Stimulated activated effector memory CD8-positive, alpha-beta T cell treated with anti-CD3 and anti-CD28 coated beads, Interleukin-12 subunit alpha, Interleukin-12 subunit beta, amount 100 ng/mL, for 72 hours (primary cell): ENCODE results near the gene RREB1.
"Not testable (repeated sequence)": the region's sequence is repeated elsewhere in the genome, so short reads cannot be mapped to it uniquely, and the experiment has no call there.

Experiments used
- ATAC-seq: fragments of 150-1000 bp; cut with Tn5 transposase; 2 replicates; pipeline ENCODE4 v1.10.0; 2021
- DNase-seq, 2 donors: peaks; one replicate each; pipeline ENCODE4 v3.0.0; 2021 to 2022; ENCODE audit warnings: low spot score in 2 of 2
- H3K27ac Mint-ChIP-seq: one replicate; pipeline ENCODE4 v1.8.0; 2022; ENCODE audit warnings: mild to moderate bottlenecking, mixed read lengths
- H3K36me3 Mint-ChIP-seq: one replicate; pipeline ENCODE4 v1.8.0; 2022; ENCODE audit warnings: mild to moderate bottlenecking, mixed read lengths
- H3K4me1 Mint-ChIP-seq: one replicate; pipeline ENCODE4 v1.8.0; 2022; ENCODE audit warnings: mixed read lengths
- H3K4me3 Mint-ChIP-seq: one replicate; pipeline ENCODE4 v1.8.0; 2022; ENCODE audit warnings: mild to moderate bottlenecking, mixed read lengths
- H3K9me3 Mint-ChIP-seq: one replicate; pipeline ENCODE4 v1.8.0; 2022; ENCODE audit warnings: mixed read lengths

RREB1 gene

GRCh38 chr6:7263519-7263805, 155.7 kb downstream of the RREB1 start:
- not testable (repeated sequence) for ATAC-seq, H3K4me3 Mint-ChIP-seq, H3K9me3 Mint-ChIP-seq, H3K27ac Mint-ChIP-seq, DNase-seq, H3K36me3 Mint-ChIP-seq
- H3K4me1 Mint-ChIP-seq, result peaks cover 20% of the 10 kb centered on the region

DNA sequence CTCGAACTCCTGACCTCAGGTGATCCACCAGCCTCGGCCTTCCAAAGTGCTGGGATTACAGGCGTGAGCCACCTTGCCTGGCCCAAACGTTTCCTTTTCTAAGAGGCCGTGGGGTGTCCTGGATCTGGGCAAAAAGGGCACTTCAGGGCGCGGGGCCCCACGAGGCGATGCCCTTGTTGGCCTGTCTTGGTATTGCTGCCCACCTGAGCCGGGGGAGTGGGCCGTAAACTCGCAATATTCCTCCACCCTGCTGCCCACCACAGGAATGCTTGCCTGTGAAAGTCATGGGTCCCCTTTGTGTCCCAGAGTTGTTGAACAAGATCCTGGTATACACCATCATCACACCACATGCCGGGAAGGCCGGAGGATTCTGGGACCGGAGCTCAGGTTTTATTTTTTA, 156.3 kb downstream of the RREB1 start:
- DNase-seq (no peak), ATAC-seq (no peak)
- no peak overlapping the region for H3K4me3 Mint-ChIP-seq
- H3K27ac Mint-ChIP-seq, result no peak overlapping the region
- H3K9me3 Mint-ChIP-seq, result no peaks in the 10 kb centered on the region
- peaks cover 20% of the 10 kb centered on the region for H3K4me1 Mint-ChIP-seq
- no peaks in the 10 kb centered on the region for H3K36me3 Mint-ChIP-seq

- ATAC-seq, result no peak
- Mint-ChIP-seq H3K9me3 (no peaks in the 10 kb centered on the region), H3K27ac (no peak overlapping the region), H3K4me1 (peaks cover 20% of the 10 kb centered on the region), H3K36me3 (no peaks in the 10 kb centered on the region), H3K4me3 (no peak overlapping the region)
- no peak for DNase-seq
Measured at GRCh38 chr6:7264686-7265384, 157.1 kb downstream of the RREB1 start.

GRCh38 chr6:7265385-7265726, 157.6 kb downstream of the RREB1 start:
- not testable (repeated sequence) for DNase-seq, H3K4me3 Mint-ChIP-seq, H3K27ac Mint-ChIP-seq, ATAC-seq, H3K36me3 Mint-ChIP-seq, H3K9me3 Mint-ChIP-seq
- peaks cover 19% of the 10 kb centered on the region for H3K4me1 Mint-ChIP-seq

- no peaks in the 10 kb centered on the region for H3K9me3 Mint-ChIP-seq
- no peaks in the 10 kb centered on the region for H3K36me3 Mint-ChIP-seq
- H3K4me3 Mint-ChIP-seq, result no peak overlapping the region
- DNase-seq, result no peak
- no peak for ATAC-seq
- no peak overlapping the region for H3K27ac Mint-ChIP-seq
- peaks cover 13% of the 10 kb centered on the region for H3K4me1 Mint-ChIP-seq
Measured at GRCh38 chr6:7267071-7267465, 159.3 kb downstream of the RREB1 start.

DNA sequence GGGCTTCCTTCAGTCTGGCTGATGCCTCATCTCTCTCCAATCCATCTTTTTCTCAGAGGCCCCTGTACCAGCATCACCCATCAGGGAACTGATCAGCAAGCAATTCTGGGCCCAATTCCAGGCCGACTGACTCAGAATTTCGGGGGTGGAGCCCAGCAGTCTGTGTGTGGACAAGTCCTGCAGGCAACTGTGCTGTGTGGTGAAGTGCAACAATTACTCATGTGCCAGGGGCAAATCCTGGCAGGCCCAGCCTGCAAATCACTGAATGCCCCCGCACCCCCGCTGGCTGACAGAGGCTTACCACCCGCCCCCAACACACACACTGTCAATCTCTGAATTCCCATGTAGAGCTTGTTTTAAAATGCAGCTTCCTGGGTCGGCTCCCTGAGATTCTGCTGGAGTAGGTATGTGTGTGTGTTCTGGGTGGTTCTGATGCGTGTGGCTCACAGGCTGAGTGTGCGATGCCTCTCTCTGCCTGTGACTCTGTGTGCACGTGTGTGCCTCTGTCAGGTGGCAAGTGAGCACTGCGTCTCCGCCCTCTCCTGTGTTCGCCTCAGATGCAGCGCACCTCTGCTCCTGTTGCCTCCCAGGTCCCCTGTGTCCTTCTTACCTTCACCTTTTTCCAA, 159.8 kb downstream of the RREB1 start:
- H3K4me3 Mint-ChIP-seq, result no peak overlapping the region
- no peak overlapping the region for H3K27ac Mint-ChIP-seq
- no peak for DNase-seq
- ATAC-seq, result no peak
- H3K4me1 Mint-ChIP-seq, result peaks cover 8% of the 10 kb centered on the region
- no peaks in the 10 kb centered on the region for H3K36me3 Mint-ChIP-seq
- H3K9me3 Mint-ChIP-seq, result no peaks in the 10 kb centered on the region

DNA sequence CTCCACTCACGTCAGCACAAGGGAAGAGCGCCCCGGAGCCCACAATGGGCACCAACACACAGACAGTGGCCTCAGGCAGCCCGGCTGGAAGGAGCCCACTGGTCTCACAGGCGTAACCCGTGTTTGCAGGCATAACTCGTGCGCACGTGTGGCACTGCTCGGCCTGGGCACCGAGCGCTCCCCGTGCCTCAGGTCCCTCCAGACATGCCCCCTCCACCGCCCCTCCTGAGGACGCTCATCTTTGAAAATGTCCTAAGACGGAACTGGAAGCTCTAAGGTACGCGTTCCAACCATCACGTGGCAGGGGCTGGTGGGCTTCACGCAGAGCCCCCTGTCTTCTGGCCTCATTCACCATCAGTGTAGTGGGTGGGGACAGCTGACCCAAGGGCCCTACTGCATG, 160.6 kb downstream of the RREB1 start:
- no peak overlapping the region for H3K27ac Mint-ChIP-seq

DNA sequence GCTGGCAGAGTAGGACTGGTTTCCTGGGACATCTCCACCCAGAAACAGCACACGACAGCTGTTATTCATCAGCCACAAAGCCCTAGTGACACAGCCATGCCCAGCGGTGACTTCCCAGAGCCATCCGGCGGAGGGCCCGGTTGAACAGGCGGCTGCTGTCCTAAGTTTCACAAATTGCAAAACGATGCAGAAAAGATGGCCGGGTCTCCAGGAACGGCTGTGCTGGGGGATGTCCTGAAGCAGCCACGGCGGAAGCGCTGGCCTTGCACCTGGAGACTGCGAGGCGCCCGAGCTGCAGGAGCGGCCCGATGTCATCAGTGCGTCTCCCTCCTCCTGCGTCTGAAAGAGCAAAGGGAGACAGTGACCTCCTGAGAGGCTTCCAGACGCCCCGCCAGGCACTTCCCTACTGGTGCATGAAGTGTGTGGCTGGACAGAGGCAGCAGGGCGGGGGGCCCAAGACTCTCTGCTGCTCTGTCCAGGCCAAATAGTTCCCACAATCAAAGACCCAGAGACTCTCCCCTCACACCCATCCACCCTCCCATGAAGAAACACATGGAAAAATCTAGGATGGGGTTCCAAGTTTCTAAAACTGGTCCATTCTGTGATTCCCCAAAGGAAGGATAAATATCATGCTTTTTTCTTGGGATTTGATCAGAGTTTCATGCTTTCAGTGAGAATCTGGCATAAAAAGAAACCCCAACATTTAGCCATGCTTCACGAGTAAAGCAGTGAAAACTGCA, 161.2 kb downstream of the RREB1 start:
- H3K4me1 Mint-ChIP-seq, result peaks cover 8% of the 10 kb centered on the region
- H3K4me3 Mint-ChIP-seq, result no peak overlapping the region
- no peaks in the 10 kb centered on the region for H3K36me3 Mint-ChIP-seq
- no peaks in the 10 kb centered on the region for H3K9me3 Mint-ChIP-seq
- no peak for DNase-seq
- no peak overlapping the region for H3K27ac Mint-ChIP-seq
- ATAC-seq, result no peak

More for the DNA sequence above, 160.6 kb downstream of the RREB1 start:
- DNase-seq (no peak), ATAC-seq (no peak)
- Mint-ChIP-seq H3K36me3 (no peaks in the 10 kb centered on the region), H3K4me1 (peaks cover 8% of the 10 kb centered on the region), H3K4me3 (no peak overlapping the region), H3K9me3 (no peaks in the 10 kb centered on the region)

DNA sequence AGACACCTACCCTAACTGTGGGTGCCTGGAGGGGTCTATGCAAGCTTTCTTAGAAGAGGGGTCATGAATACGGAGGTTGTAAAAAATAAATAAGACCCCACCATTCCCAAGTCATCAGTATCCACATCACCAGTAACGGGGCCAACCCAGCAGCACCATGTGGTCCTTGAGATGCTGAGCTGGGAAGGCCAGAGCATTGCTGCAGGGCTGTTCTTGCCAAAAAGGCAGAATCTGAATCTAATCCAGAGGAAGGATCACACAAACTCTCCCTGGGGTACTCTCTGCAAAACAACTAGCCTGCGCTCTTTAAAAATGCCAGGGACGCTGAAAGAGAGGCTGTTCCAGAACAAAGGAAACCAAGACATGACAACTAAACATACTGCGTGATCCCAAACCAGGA, 162.1 kb downstream of the RREB1 start:
- peaks cover 8% of the 10 kb centered on the region for H3K4me1 Mint-ChIP-seq
- DNase-seq, result no peak
- H3K4me3 Mint-ChIP-seq, result no peak overlapping the region
- no peak overlapping the region for H3K27ac Mint-ChIP-seq
- H3K9me3 Mint-ChIP-seq, result no peaks in the 10 kb centered on the region
- H3K36me3 Mint-ChIP-seq, result no peaks in the 10 kb centered on the region
- ATAC-seq, result no peak

GRCh38 chr6:7270320-7271204, 162.8 kb downstream of the RREB1 start:
- Mint-ChIP-seq H3K36me3 (peaks cover 2% of the 10 kb centered on the region), H3K27ac (no peak overlapping the region)

DNA sequence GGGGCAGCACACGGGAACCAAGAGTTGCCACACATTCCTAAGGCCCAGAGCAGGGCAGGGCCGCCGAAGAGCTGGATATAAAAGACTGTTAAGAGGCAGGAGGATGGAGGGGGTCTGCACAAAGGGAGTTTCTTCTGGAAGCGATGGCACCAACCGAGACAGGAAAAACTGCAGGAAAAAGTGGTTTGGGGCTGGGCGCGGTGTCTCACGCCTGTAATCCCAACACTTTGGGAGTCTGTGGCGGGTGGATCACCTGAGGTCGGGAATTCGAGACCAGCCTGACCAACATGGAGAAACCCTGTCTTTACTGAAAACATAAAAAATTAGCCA, 163.4 kb downstream of the RREB1 start:
- DNase-seq, result no peak
- Mint-ChIP-seq H3K36me3 (peaks cover 9% of the 10 kb centered on the region), H3K27ac (no peak overlapping the region), H3K4me1 (peaks cover 15% of the 10 kb centered on the region), H3K4me3 (no peak overlapping the region), H3K9me3 (no peaks in the 10 kb centered on the region)
- no peak for ATAC-seq

More at GRCh38 chr6:7270320-7271204, 162.8 kb downstream of the RREB1 start:
- Mint-ChIP-seq H3K4me1 (peaks cover 9% of the 10 kb centered on the region), H3K4me3 (no peak overlapping the region), H3K9me3 (no peaks in the 10 kb centered on the region)
- ATAC-seq (no peak), DNase-seq (no peak)

DNA sequence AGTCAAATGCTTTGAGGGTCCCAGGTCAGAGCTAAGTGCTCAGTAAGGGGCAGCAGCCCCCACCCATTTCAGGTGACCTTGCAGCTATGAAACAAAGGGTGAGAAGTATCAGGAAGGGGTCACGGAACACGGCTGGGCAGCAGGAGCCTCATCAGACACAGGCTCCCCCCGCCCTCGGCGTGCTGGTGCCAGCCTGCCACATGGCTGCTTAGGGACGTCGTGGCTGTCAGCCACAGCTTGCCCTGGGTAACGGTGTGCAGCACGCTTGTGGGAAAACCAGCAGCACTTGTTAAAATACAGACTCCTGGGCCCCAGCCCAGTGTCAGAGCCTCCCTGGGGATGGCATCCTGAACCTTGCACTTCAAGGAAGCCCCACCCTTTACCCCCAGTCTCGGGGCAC, 165.9 kb downstream of the RREB1 start:
- no peak for ATAC-seq
- DNase-seq, result peak in 1 of 2 donors; percentile 47
- H3K4me3 Mint-ChIP-seq, result no peak overlapping the region
- H3K36me3 Mint-ChIP-seq, result peaks cover 9% of the 10 kb centered on the region
- no peak overlapping the region for H3K27ac Mint-ChIP-seq
- H3K9me3 Mint-ChIP-seq, result no peaks in the 10 kb centered on the region
- peaks cover 16% of the 10 kb centered on the region for H3K4me1 Mint-ChIP-seq

- H3K4me1 Mint-ChIP-seq, result peaks cover 16% of the 10 kb centered on the region
- H3K36me3 Mint-ChIP-seq, ATAC-seq, H3K27ac Mint-ChIP-seq, H3K9me3 Mint-ChIP-seq, H3K4me3 Mint-ChIP-seq, DNase-seq: not testable (repeated sequence)
Measured at GRCh38 chr6:7274525-7274924, 166.8 kb downstream of the RREB1 start.

GRCh38 chr6:7276199-7276524, 168.4 kb downstream of the RREB1 start:
- ATAC-seq, result no peak
- no peak overlapping the region for H3K4me3 Mint-ChIP-seq
- no peaks in the 10 kb centered on the region for H3K9me3 Mint-ChIP-seq
- peaks cover 18% of the 10 kb centered on the region for H3K36me3 Mint-ChIP-seq
- H3K27ac Mint-ChIP-seq, result no peak overlapping the region
- peaks cover 11% of the 10 kb centered on the region for H3K4me1 Mint-ChIP-seq
- peak in 1 of 2 donors; percentile 39 for DNase-seq

- ATAC-seq (peak; percentile 80), DNase-seq (peak in 1 of 2 donors; percentile 49)
- peak overlapping the region; percentile 81 for H3K27ac Mint-ChIP-seq
- peak overlapping the region; percentile 4 for H3K4me3 Mint-ChIP-seq
- peaks cover 18% of the 10 kb centered on the region for H3K4me1 Mint-ChIP-seq
- H3K9me3 Mint-ChIP-seq, result no peaks in the 10 kb centered on the region
- H3K36me3 Mint-ChIP-seq, result peaks cover 31% of the 10 kb centered on the region
Measured at GRCh38 chr6:7282097-7282906, 174.5 kb downstream of the RREB1 start.
